Hepatocyte (in vitro differentiated cells): ENCODE measurements around the gene GPR61. TPM values are rescaled to one million over a fixed set of nuclear protein-coding genes. Genes with fewer than 3 reads are reported as not detected.

ENCODE experiments used
- DNase-seq: peaks from one replicate; pipeline ENCODE4 v3.0.0-alpha.2; 2016; ENCODE audit warnings: low spot score
- H2AFZ ChIP-seq: fragments of 200-600 bp; sonication (generic); 2 replicates; pipeline ENCODE4 v1.6.0; 2016; ENCODE audit warnings: antibody characterized with exemption, mild to moderate bottlenecking
- H3K27ac ChIP-seq: fragments of 200-600 bp; sonication (generic); 2 replicates; pipeline ENCODE4 v1.5.1; 2016; ENCODE audit warnings: mild to moderate bottlenecking
- H3K27me3 ChIP-seq: fragments of 200-600 bp; sonication (generic); 2 replicates; pipeline ENCODE4 v1.6.1; 2016
- H3K36me3 ChIP-seq: fragments of 200-600 bp; sonication (generic); replicated peaks from 2 replicates; pipeline ENCODE4 v1.5.1; 2016; ENCODE audit warnings: low read depth; ENCODE audit not compliant: insufficient read depth
- H3K4me1 ChIP-seq: fragments of 200-600 bp; sonication (generic); 2 replicates; pipeline ENCODE4 v1.5.1; 2016; ENCODE audit warnings: mild to moderate bottlenecking, moderate library complexity; ENCODE audit not compliant: insufficient read depth
- H3K4me2 ChIP-seq: fragments of 200-600 bp; sonication (generic); 2 replicates; pipeline ENCODE4 v1.6.0; 2016
- H3K4me3 ChIP-seq: fragments of 200-600 bp; sonication (generic); 2 replicates; pipeline ENCODE4 v1.5.1; 2016; ENCODE audit warnings: mild to moderate bottlenecking
- H3K79me2 ChIP-seq: fragments of 200-600 bp; sonication (generic); 2 replicates; pipeline ENCODE4 v1.6.0; 2017; ENCODE audit warnings: mild to moderate bottlenecking
- H3K9me2 ChIP-seq: fragments of 200-600 bp; sonication (generic); replicated peaks from 2 replicates; pipeline ENCODE4 v1.6.0; 2017; ENCODE audit warnings: mild to moderate bottlenecking; ENCODE audit not compliant: insufficient read depth
- H3K9me3 ChIP-seq: fragments of 200-600 bp; sonication (generic); 2 replicates; pipeline ENCODE4 v1.5.1; 2016; ENCODE audit warnings: low read depth, mild to moderate bottlenecking
- H4K20me1 ChIP-seq: fragments of 200-600 bp; sonication (generic); 2 replicates; pipeline ENCODE4 v1.6.0; 2016; ENCODE audit warnings: mild to moderate bottlenecking; ENCODE audit not compliant: insufficient read depth, poor library complexity, severe bottlenecking
- EZH2 ChIP-seq: fragments of 200-600 bp; sonication (generic); IDR thresholded peaks from 2 replicates; pipeline ENCODE4 v1.6.1; 2016; ENCODE audit warnings: antibody characterized with exemption, mild to moderate bottlenecking, borderline replicate concordance
- EZH2phosphoT487 ChIP-seq: fragments of 200-600 bp; sonication (generic); IDR thresholded peaks from one replicate; pipeline ENCODE4 v1.6.1; 2018; ENCODE audit warnings: antibody characterized with exemption, mild to moderate bottlenecking, low read depth, moderate library complexity; ENCODE audit not compliant: unreplicated experiment, severe bottlenecking
- WGBS: methylation state at CpG from one replicate; pipeline ENCODE4 v1.1.6; 2016; ENCODE audit warnings: low lambda C conversion rate; ENCODE audit errors: missing lambda C conversion rate; 5-methylcytosine and 5-hydroxymethylcytosine counted together
- polyA plus RNA-seq: library from polyadenylated mRNA; unstranded; fragments of >200 nt; fragmentation: Nextera tagmentation; extraction: Ambion mirVana; gene quantifications from 2 replicates; pipeline ENCODE4 v1.2.1, GENCODE V29; 2016
- small RNA-seq: library from RNA; depleted of rRNA; stranded (forward); fragments of <200 nt; gene quantifications from one replicate; pipeline ENCODE3, GENCODE V24; 2014
- total RNA-seq: library from RNA; depleted of rRNA; stranded (reverse); fragments of >200 nt; gene quantifications from 2 replicates; pipeline ENCODE4 v1.2.3, GENCODE V29; 2014
- TF ChIP-seq, protein P1 (sequence below): fragments of 200-600 bp; sonication (generic); IDR thresholded peaks from 2 replicates; pipeline ENCODE4 v1.5.1; 2016; ENCODE audit warnings: antibody characterized with exemption, mild to moderate bottlenecking; ENCODE audit not compliant: poor library complexity

Gene GPR61
- total and polyA plus RNA-seq, 2 experiments from 2014 or later, result 0.50 to 1.1 TPM

DNA sequence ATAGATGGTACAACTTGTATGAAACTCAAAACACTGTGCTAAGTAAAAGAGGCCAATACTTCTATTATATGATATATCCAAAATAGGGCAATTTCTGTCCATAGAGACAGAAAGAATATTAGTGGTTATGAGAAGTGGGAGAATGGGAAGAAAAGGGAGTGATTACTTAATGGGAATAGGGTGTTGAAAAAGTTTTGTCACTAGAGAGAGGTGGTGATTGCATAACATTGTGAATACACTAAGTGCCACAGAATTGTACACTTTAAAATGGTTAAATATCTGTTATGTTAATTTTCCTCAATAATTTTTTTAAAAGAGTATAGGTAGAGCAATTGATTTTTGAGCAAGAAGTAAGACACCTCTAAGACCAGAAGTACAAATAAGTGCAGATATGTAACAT, 50.0 kb downstream of the GPR61 start:
- no peak for DNase-seq
- no peak overlapping the region for H3K4me2 ChIP-seq
- TF ChIP-seq, protein P1, sequence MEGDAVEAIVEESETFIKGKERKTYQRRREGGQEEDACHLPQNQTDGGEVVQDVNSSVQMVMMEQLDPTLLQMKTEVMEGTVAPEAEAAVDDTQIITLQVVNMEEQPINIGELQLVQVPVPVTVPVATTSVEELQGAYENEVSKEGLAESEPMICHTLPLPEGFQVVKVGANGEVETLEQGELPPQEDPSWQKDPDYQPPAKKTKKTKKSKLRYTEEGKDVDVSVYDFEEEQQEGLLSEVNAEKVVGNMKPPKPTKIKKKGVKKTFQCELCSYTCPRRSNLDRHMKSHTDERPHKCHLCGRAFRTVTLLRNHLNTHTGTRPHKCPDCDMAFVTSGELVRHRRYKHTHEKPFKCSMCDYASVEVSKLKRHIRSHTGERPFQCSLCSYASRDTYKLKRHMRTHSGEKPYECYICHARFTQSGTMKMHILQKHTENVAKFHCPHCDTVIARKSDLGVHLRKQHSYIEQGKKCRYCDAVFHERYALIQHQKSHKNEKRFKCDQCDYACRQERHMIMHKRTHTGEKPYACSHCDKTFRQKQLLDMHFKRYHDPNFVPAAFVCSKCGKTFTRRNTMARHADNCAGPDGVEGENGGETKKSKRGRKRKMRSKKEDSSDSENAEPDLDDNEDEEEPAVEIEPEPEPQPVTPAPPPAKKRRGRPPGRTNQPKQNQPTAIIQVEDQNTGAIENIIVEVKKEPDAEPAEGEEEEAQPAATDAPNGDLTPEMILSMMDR, result no peak
- no peak for TF ChIP-seq EZH2phosphoT487
- no peak for TF ChIP-seq EZH2
- peaks cover 4% of the 10 kb centered on the region for H3K36me3 ChIP-seq
- H4K20me1 ChIP-seq, result no peaks in the 10 kb centered on the region
- H3K4me1 ChIP-seq, result peaks cover 2% of the 10 kb centered on the region
- no peaks in the 10 kb centered on the region for H3K27me3 ChIP-seq
- no peaks in the 10 kb centered on the region for H3K79me2 ChIP-seq
- H3K9me2 ChIP-seq, result no peaks in the 10 kb centered on the region
- H2AFZ ChIP-seq, result no peak overlapping the region
- H3K9me3 ChIP-seq, result no peaks in the 10 kb centered on the region
- H3K4me3 ChIP-seq, result no peak overlapping the region
- no peak overlapping the region for H3K27ac ChIP-seq

DNA sequence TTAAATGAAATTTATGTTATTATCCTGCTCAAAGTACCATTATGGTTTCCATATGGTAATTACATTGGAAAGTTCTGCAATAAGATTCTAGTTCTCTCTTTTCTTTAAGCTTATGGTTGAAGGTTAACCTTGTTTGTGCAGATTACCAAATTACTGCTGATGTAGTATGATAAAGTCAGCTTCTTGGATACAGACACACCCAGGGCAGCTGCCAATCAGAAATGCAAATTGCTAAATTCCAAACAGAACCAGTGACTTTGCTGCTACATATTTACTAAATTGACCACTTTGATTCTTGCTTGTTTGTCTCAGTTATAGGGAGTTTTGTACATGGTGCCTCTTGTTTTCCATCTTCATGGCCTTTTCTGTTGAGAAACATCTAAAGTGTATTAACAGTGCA, 53.2 kb downstream of the GPR61 start:
- Histone ChIP-seq H3K4me2 (no peak overlapping the region), H3K4me3 (no peak overlapping the region), H3K9me3 (no peaks in the 10 kb centered on the region), H3K36me3 (peaks cover 4% of the 10 kb centered on the region), H3K27me3 (no peaks in the 10 kb centered on the region), H3K4me1 (no peaks in the 10 kb centered on the region), H3K27ac (no peak overlapping the region), H3K9me2 (no peaks in the 10 kb centered on the region), H4K20me1 (no peaks in the 10 kb centered on the region), H2AFZ (no peak overlapping the region), H3K79me2 (no peaks in the 10 kb centered on the region)
- DNase-seq, result no peak
- TF ChIP-seq, protein P1, result no peak
- TF ChIP-seq EZH2, result no peak
- no peak for TF ChIP-seq EZH2phosphoT487

DNA sequence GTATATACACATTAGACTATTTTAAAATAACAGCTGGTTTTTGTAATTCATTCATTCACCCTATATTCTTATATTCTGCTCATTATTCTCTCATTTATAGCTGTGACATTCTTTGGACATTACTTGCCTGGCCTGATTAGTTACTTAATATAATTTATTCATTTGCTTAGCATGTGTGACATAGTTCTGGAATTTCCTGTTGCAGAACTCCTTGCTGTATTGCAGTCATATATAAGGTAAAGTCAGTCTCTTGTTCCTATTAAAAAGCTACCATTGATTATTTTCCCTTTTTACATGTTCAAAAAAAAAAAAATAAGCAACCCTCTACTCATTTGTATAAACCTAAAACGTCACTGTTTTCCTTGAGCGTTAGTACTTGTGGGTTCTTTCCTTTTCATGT, 55.9 kb downstream of the GPR61 start:
- no peak for DNase-seq
- Histone ChIP-seq H3K4me1 (no peaks in the 10 kb centered on the region), H3K4me3 (no peak overlapping the region), H3K36me3 (peaks cover 4% of the 10 kb centered on the region), H3K9me3 (no peaks in the 10 kb centered on the region), H2AFZ (no peak overlapping the region), H3K27me3 (no peaks in the 10 kb centered on the region), H3K9me2 (no peaks in the 10 kb centered on the region), H3K79me2 (no peaks in the 10 kb centered on the region), H3K27ac (no peak overlapping the region), H4K20me1 (no peaks in the 10 kb centered on the region), H3K4me2 (no peak overlapping the region)
- WGBS, result 100% methylated on average over 2 of the region's 2 CpGs
- no peak for TF ChIP-seq EZH2phosphoT487
- TF ChIP-seq, protein P1, result no peak
- TF ChIP-seq EZH2, result no peak

Small RNAs within 50 kb of the gene (small RNA-seq; reads per million reads assigned to genes)
- not detected for gene RNU6V

Other genes with a start within 250 kb of the GPR61 start
- gene MYBPHL, start 232.9 kb upstream of the GPR61 start, total RNA-seq, result 3.6 and 13.7 TPM in 2 replicates
- 6.7 and 7.4 TPM in 2 replicates for gene MYBPHL, start 232.9 kb upstream of the GPR61 start, polyA plus RNA-seq
- gene SORT1, start 142.0 kb upstream of the GPR61 start, total RNA-seq, result 59.3 and 66.3 TPM in 2 replicates
- gene SORT1, start 142.0 kb upstream of the GPR61 start, polyA plus RNA-seq, result 34.4 and 43.7 TPM in 2 replicates
- 50.5 and 64.4 TPM in 2 replicates for gene PSMA5, start 113.4 kb upstream of the GPR61 start, total RNA-seq
- gene PSMA5, start 113.4 kb upstream of the GPR61 start, polyA plus RNA-seq, result 83.1 and 90.1 TPM in 2 replicates
- 2.0 and 2.1 TPM in 2 replicates for gene SYPL2, start 73.3 kb upstream of the GPR61 start, total RNA-seq
- 3.0 TPM in 2 replicates for gene SYPL2, start 73.3 kb upstream of the GPR61 start, polyA plus RNA-seq
- 5.1 and 6.6 TPM in 2 replicates for gene ATXN7L2, start 56.0 kb upstream of the GPR61 start, total RNA-seq
- 5.3 and 9.3 TPM in 2 replicates for gene ATXN7L2, start 56.0 kb upstream of the GPR61 start, polyA plus RNA-seq
- gene CYB561D1, start 45.8 kb upstream of the GPR61 start, total RNA-seq, result 6.0 and 6.5 TPM in 2 replicates
- 4.8 and 5.2 TPM in 2 replicates for gene CYB561D1, start 45.8 kb upstream of the GPR61 start, polyA plus RNA-seq
- 4.1 and 4.4 TPM in 2 replicates for gene AMIGO1, start 30.1 kb upstream of the GPR61 start, total RNA-seq
- gene AMIGO1, start 30.1 kb upstream of the GPR61 start, polyA plus RNA-seq, result 2.0 and 2.6 TPM in 2 replicates
- gene GNAI3, start 8.7 kb downstream of the GPR61 start, total RNA-seq, result 10.9 and 11.5 TPM in 2 replicates
- gene GNAI3, start 8.7 kb downstream of the GPR61 start, polyA plus RNA-seq, result 8.1 and 8.9 TPM in 2 replicates
- 0.96 TPM in 1 of 2 replicates, not detected in the other for gene GNAT2, start 79.7 kb downstream of the GPR61 start, total RNA-seq
- 0.18 and 0.19 TPM in 2 replicates for gene GNAT2, start 79.7 kb downstream of the GPR61 start, polyA plus RNA-seq
- gene AMPD2, start 80.0 kb downstream of the GPR61 start, total RNA-seq, result 63.1 and 81.9 TPM in 2 replicates
- 80.9 and 101 TPM in 2 replicates for gene AMPD2, start 80.0 kb downstream of the GPR61 start, polyA plus RNA-seq
- gene GSTM4, start 116.2 kb downstream of the GPR61 start, total RNA-seq, result 64.5 and 99.9 TPM in 2 replicates
- gene GSTM4, start 116.2 kb downstream of the GPR61 start, polyA plus RNA-seq, result 97.4 and 116 TPM in 2 replicates
- gene GSTM2, start 128.2 kb downstream of the GPR61 start, total RNA-seq, result 46.5 and 48.7 TPM in 2 replicates
- 91.4 and 106 TPM in 2 replicates for gene GSTM2, start 128.2 kb downstream of the GPR61 start, polyA plus RNA-seq
- gene GSTM1, start 147.9 kb downstream of the GPR61 start, total RNA-seq, result 19.9 and 21.1 TPM in 2 replicates
- gene GSTM1, start 147.9 kb downstream of the GPR61 start, polyA plus RNA-seq, result 44.3 and 47.4 TPM in 2 replicates
- 0.12 and 3.0 TPM in 2 replicates for gene GSTM5, start 172.4 kb downstream of the GPR61 start, total RNA-seq
- gene GSTM5, start 172.4 kb downstream of the GPR61 start, polyA plus RNA-seq, result 1.2 and 1.6 TPM in 2 replicates
- gene GSTM3, start 201.2 kb downstream of the GPR61 start, total RNA-seq, result 297 and 337 TPM in 2 replicates
- 905 and 962 TPM in 2 replicates for gene GSTM3, start 201.2 kb downstream of the GPR61 start, polyA plus RNA-seq
- 40.2 and 48.1 TPM in 2 replicates for gene EPS8L3, start 224.1 kb downstream of the GPR61 start, total RNA-seq
- 97.3 and 105 TPM in 2 replicates for gene EPS8L3, start 224.1 kb downstream of the GPR61 start, polyA plus RNA-seq